K562 (cell line): ENCODE measurements around the gene PLEKHA8. TPM values are rescaled to one million over a fixed set of nuclear protein-coding genes. Genes with fewer than 3 reads are reported as not detected.

ENCODE experiments used
- ATAC-seq: fragments of 200-7000 bp; cut with Tn5 transposase; 3 replicates; pipeline ENCODE4 v1.9.1; 2020; ENCODE audit warnings: moderate library complexity
- BruUV-seq: library from RNA; stranded (reverse); fragments of 400-500 nt; replicated peaks from 2 replicates; lab custom pipeline; 2021; lab: Mats Ljungman, UMichigan
- CTCF ChIA-PET: fragments of 300-600 bp; formaldehyde crosslinking; extraction: SDS; loops from one replicate; lab custom pipeline; 2021; ENCODE audit warnings: low intra/inter-chr PET ratio; lab: Yijun Ruan, JAX
- POLR2A ChIA-PET: fragments of 300-600, 350-650 bp; sonication (Branson Sonifier 250); formaldehyde crosslinking; extraction: SDS; loops from one replicate; lab custom pipeline; 2021; ENCODE audit warnings: antibody characterized with exemption, inconsistent platforms; lab: Yijun Ruan, JAX
- DNase-seq, 4 experiments: peaks; one replicate each; pipeline versions ENCODE4 v3.0.0 to v3.0.0-alpha.2; 2011 to 2018; ENCODE audit warnings: low spot score in 3 of 4, mixed read lengths in 3 of 4; ENCODE audit errors: extremely low read depth in 1 of 4
- FAIRE-seq: peaks from 2 replicates; lab custom pipeline; 2011; peaks lifted over from hg19 to GRCh38; lab: Jason Lieb, UNC
- H2AFZ ChIP-seq: 2 replicates; pipeline ENCODE4 v1.6.0; 2011; ENCODE audit warnings: low read depth, low read length, control low read depth, inconsistent platforms
- H3K27ac ChIP-seq: fragments of 200-600 bp; 3 replicates; pipeline ENCODE4 v1.8.0; 2011; ENCODE audit warnings: low read depth, mild to moderate bottlenecking, control low read depth, inconsistent platforms, low read length, moderate library complexity, mixed read lengths; ENCODE audit errors: extremely low read depth
- H3K27me3 ChIP-seq, 2 experiments: fragments of 300-600 bp in 1 of 2; 2 replicates in 1 of 2; 3 replicates in 1 of 2; pipeline versions ENCODE4 v1.6.0 to v1.8.0; 2011; ENCODE audit warnings: inconsistent platforms in 2 of 2, low read length in 2 of 2, mild to moderate bottlenecking in 1 of 2, mixed read lengths in 1 of 2, moderate library complexity in 1 of 2; ENCODE audit not compliant: control insufficient read depth in 2 of 2, insufficient read depth in 2 of 2
- H3K36me3 ChIP-seq: fragments of 300-600 bp; 3 replicates; pipeline ENCODE4 v1.8.0; 2011; ENCODE audit warnings: mild to moderate bottlenecking, low read length, inconsistent platforms; ENCODE audit not compliant: control insufficient read depth, insufficient read depth
- H3K4me1 ChIP-seq, 2 experiments: fragments of 200-600 bp in 1 of 2; replicated peaks in 1 of 2; 2 replicates in 1 of 2; 3 replicates in 1 of 2; pipeline versions ENCODE4 v1.5.1 to v1.8.0; 2011; ENCODE audit warnings: inconsistent platforms in 2 of 2, low read length in 2 of 2, mild to moderate bottlenecking in 1 of 2, mixed read lengths in 1 of 2, moderate library complexity in 1 of 2; ENCODE audit not compliant: control insufficient read depth in 2 of 2, insufficient read depth in 2 of 2
- H3K4me2 ChIP-seq: 2 replicates; pipeline ENCODE4 v1.6.1; 2011; ENCODE audit warnings: low read length, control low read depth, inconsistent platforms, mixed read lengths; ENCODE audit not compliant: insufficient read depth
- H3K4me3 ChIP-seq: fragments of 200-600 bp; sonication (generic), shearing (Covaris generic); 2 replicates; pipeline ENCODE4 v1.5.1; 2016; ENCODE audit warnings: control low read depth, inconsistent platforms
- H3K79me2 ChIP-seq: fragments of 200-600 bp; 3 replicates; pipeline ENCODE4 v1.8.0; 2011; ENCODE audit warnings: low read length, inconsistent platforms; ENCODE audit not compliant: control insufficient read depth, insufficient read depth
- H3K9ac ChIP-seq, 2 experiments: 2 replicates each; pipeline versions ENCODE4 v1.6.0 to v1.6.1; 2011; ENCODE audit warnings: low read depth in 2 of 2, low read length in 2 of 2, control low read depth in 1 of 2, inconsistent platforms in 1 of 2, mild to moderate bottlenecking in 1 of 2, mixed read lengths in 1 of 2; ENCODE audit not compliant: insufficient read depth in 1 of 2
- H3K9me1 ChIP-seq: one replicate; pipeline ENCODE4 v1.6.0; 2011; ENCODE audit warnings: inconsistent platforms, mild to moderate bottlenecking, low read length, moderate library complexity; ENCODE audit not compliant: control insufficient read depth, insufficient read depth
- H3K9me3 ChIP-seq: replicated peaks from 2 replicates; pipeline ENCODE4 v1.5.1; 2011; ENCODE audit warnings: low read depth, low read length, inconsistent platforms; ENCODE audit not compliant: control insufficient read depth, insufficient read depth
- H4K20me1 ChIP-seq: replicated peaks from 2 replicates; pipeline ENCODE4 v1.6.1; 2011; ENCODE audit warnings: low read length, inconsistent platforms, mixed read lengths; ENCODE audit not compliant: control insufficient read depth, insufficient read depth
- ADNP ChIP-seq: fragments of 200-800 bp; sonication (Bioruptor generic); IDR thresholded peaks from 2 replicates; pipeline ENCODE4 v1.6.1; 2016; ENCODE audit warnings: missing genetic modification characterization, missing compliant biosample characterization
- ARID4B ChIP-seq: sonication (generic); formaldehyde crosslinking; IDR thresholded peaks from 2 replicates; pipeline ENCODE4 v1.8.0; 2022; ENCODE audit warnings: mild to moderate bottlenecking, missing genetic modification reagents
- BCOR ChIP-seq: fragments of 450-650 bp; IDR thresholded peaks from 2 replicates; pipeline ENCODE4 v1.6.1; 2016
- BRD9 ChIP-seq: fragments of 450-650 bp; IDR thresholded peaks from 2 replicates; pipeline ENCODE4 v1.6.1; 2018; ENCODE audit warnings: low read depth; ENCODE audit not compliant: partially characterized antibody
- HDAC2 ChIP-seq: fragments of 450-650 bp; IDR thresholded peaks from 2 replicates; pipeline ENCODE4 v1.6.1; 2016; ENCODE audit warnings: mild to moderate bottlenecking
- IRF2 ChIP-seq: sonication (generic); formaldehyde crosslinking; IDR thresholded peaks from 2 replicates; pipeline ENCODE4 v1.8.1; 2022; ENCODE audit warnings: mild to moderate bottlenecking, missing genetic modification reagents
- KAT8 ChIP-seq: fragments of 450-650 bp; IDR thresholded peaks from 2 replicates; pipeline ENCODE4 v1.6.1; 2016; ENCODE audit warnings: low read depth, mild to moderate bottlenecking
- KHSRP ChIP-seq: fragments of 450-650 bp; IDR thresholded peaks from 2 replicates; pipeline ENCODE4 v1.6.1; 2017
- NR2F6 ChIP-seq: fragments of 450-650 bp; formaldehyde crosslinking; IDR thresholded peaks from 2 replicates; pipeline ENCODE4 v1.4.0; 2020; ENCODE audit warnings: mild to moderate bottlenecking
- PHF20 ChIP-seq: fragments of 450-650 bp; IDR thresholded peaks from 2 replicates; pipeline ENCODE4 v1.6.1; 2018; ENCODE audit not compliant: partially characterized antibody
- RCOR1 ChIP-seq, 2 experiments: IDR thresholded peaks; 2 replicates each; pipeline ENCODE4 v1.6.1; 2012; ENCODE audit warnings: low read depth in 2 of 2, low read length in 2 of 2, borderline replicate concordance in 1 of 2, improper control_type of control experiment in 1 of 2
- SMARCA5 ChIP-seq: fragments of 450-650 bp; IDR thresholded peaks from 2 replicates; pipeline ENCODE4 v1.6.1; 2016
- SNAPC5 ChIP-seq: fragments of 250-450 bp; sonication (Bioruptor Pico); IDR thresholded peaks from 2 replicates; pipeline ENCODE4 v1.8.0; 2021; ENCODE audit warnings: moderate library complexity, mild to moderate bottlenecking, inconsistent platforms
- XRCC4 ChIP-seq: IDR thresholded peaks from one replicate; pipeline ENCODE4 v1.6.1; 2011; ENCODE audit not compliant: insufficient read depth, insufficient read length; ENCODE audit errors: extremely low read depth
- ZNF3 ChIP-seq: fragments of 250-450 bp; sonication (Bioruptor Pico); IDR thresholded peaks from 2 replicates; pipeline ENCODE4 v1.5.0; 2021; ENCODE audit warnings: mild to moderate bottlenecking, moderate library complexity
- ZNF354B ChIP-seq: fragments of 250-450 bp; sonication (Bioruptor Pico); IDR thresholded peaks from 2 replicates; pipeline ENCODE4 v1.4.0; 2020
- ZNF449 ChIP-seq: fragments of 250-450 bp; sonication (Bioruptor Pico); IDR thresholded peaks from 2 replicates; pipeline ENCODE4 v1.8.0; 2022; ENCODE audit warnings: moderate library complexity, mild to moderate bottlenecking, inconsistent platforms
- WGBS: fragments of 100-300 bp; shearing (Covaris generic); methylation state at CpG from one replicate; pipeline ENCODE4 v1.1.6; 2016; ENCODE audit warnings: low coverage, mixed read lengths; ENCODE audit not compliant: insufficient coverage; ENCODE audit errors: missing lambda C conversion rate; 5-methylcytosine and 5-hydroxymethylcytosine counted together
- in situ Hi-C: fragments of 300-500 bp; cut with MboI; formaldehyde crosslinking; loops from 4 replicates; pipeline ENCODE4 v1.15.0; 2018; ENCODE audit warnings: inconsistent platforms, mixed read lengths
- intact Hi-C: fragments of 100-400 bp; cut with micrococcal nuclease; formaldehyde crosslinking; loops from 2 replicates; pipeline ENCODE4 v1.14.2; 2022
- polyA plus RNA-seq, 8 experiments: library from polyadenylated mRNA; depleted of rRNA in 4 of 8; stranded (reverse) in 5 of 8; unstranded in 3 of 8; fragments of >200 nt; fragmentation: Nextera tagmentation in 2 of 8; fragmentation: Illumina TruSeq in 1 of 8; extraction: Ambion mirVana in 2 of 8; extraction: Trizol in 1 of 8; gene quantifications; 2 replicates each; pipeline versions ENCODE4 v1.2.1 to v1.2.3, GENCODE V29; 2011 to 2014; ENCODE audit warnings: inconsistent platforms in 1 of 8, missing spikeins in 1 of 8
- total RNA-seq, 7 experiments: library from RNA; depleted of rRNA in 6 of 7; stranded (reverse); fragments of >200 nt in 6 of 7; fragmentation: Illumina TruSeq in 2 of 7; extraction: Trizol in 2 of 7; gene quantifications; 2 replicates each; pipeline versions ENCODE4 v1.2.1 to v1.2.3, GENCODE V29; 2011 to 2021; ENCODE audit warnings: low replicate concordance in 1 of 7

Gene PLEKHA8
- total and polyA plus RNA-seq, 9 of the 15 experiments (the other 6 are each of a cell fraction or from before 2014, with no cell fraction given), result 3.2 to 16.3 (median 11.8) TPM

- Histone ChIP-seq H3K4me3 (no peak overlapping the region), H3K9me3 (no peaks in the 10 kb centered on the region), H3K9ac (no peak overlapping the region), H3K36me3 (no peaks in the 10 kb centered on the region), H3K4me1 (peaks cover 7 to 16% of the 10 kb centered on the region in 2 experiments; a peak in 4 of 5 replicates), H4K20me1 (no peaks in the 10 kb centered on the region), H2AFZ (no peak overlapping the region), H3K27me3 (no peaks in the 10 kb centered on the region), H3K79me2 (peaks cover 7% of the 10 kb centered on the region; the same call in 2 of the 3 replicates), H3K27ac (no peak overlapping the region), H3K4me2 (no peak overlapping the region), H3K9me1 (no peaks in the 10 kb centered on the region)
- intact Hi-C loops (loop anchor here (5.0 kb wide), 1 partner anchor 110 kb away; the partner anchor contains the start of genes FKBP14 and PLEKHA8), in situ Hi-C loops (no loop called here)
- BruUV-seq, result TSS peak; percentile 54
- ChIA-PET CTCF (no interaction called here), POLR2A (interaction anchor here (1.1 to 1.5 kb wide), 2 partner anchors 9 to 10 kb away, joined by 3 to 6 read pairs; no protein-coding TSS in a partner anchor)
- ATAC-seq (no peak), FAIRE-seq (no peak), DNase-seq (no peak)
- 72% methylated on average over 7 of the region's 7 CpGs for WGBS
- no peak for TF ChIP-seq ZNF354B
- TF ChIP-seq BRD9, result no peak
- TF ChIP-seq PHF20, result no peak
- TF ChIP-seq NR2F6 (CRISPR knock-in tag), result no peak
- TF ChIP-seq ARID4B (CRISPR knock-in tag), result no peak
- TF ChIP-seq ADNP (tag), result peak; percentile 90; the same call in 1 of the 2 replicates
- peak; percentile 66; the same call in 1 of the 2 replicates for TF ChIP-seq HDAC2
- no peak for TF ChIP-seq KHSRP
- TF ChIP-seq ZNF449 (CRISPR knock-in tag), result no peak
- TF ChIP-seq IRF2 (CRISPR knock-in tag), result no peak
- peak in 1 of 2 experiments; percentile 50; a peak in 1 of 4 replicates for TF ChIP-seq RCOR1 (IDR thresholded peaks at IDR 0.05; ENCODE audit: borderline replicate concordance in 1 of 2, low read depth in 2 of 2, low read length in 2 of 2)
- TF ChIP-seq ZNF3, result no peak
- no peak for TF ChIP-seq SNAPC5 (CRISPR knock-in tag)
- no peak for TF ChIP-seq KAT8
- TF ChIP-seq XRCC4, result no peak
- TF ChIP-seq BCOR, result peak; percentile 88
- TF ChIP-seq SMARCA5, result 0 out of 2 replicates have a peak, but pooled peaks have one; percentile 33
These were observed 108.7 kb downstream of the PLEKHA8 start for GRCh38 chr7:30136743-30137485.
